GM10248 (cell line): Measurements from ENCODE around the gene ELAPOR2.

Experiments used
- CTCF ChIA-PET: fragments of 300-600 bp; sonication (Branson Sonifier 250); formaldehyde crosslinking; extraction: SDS; loops from one replicate; lab custom pipeline; 2021; ENCODE audit warnings: antibody characterized with exemption; lab: Yijun Ruan, JAX
- POLR2A ChIA-PET: fragments of 350-650 bp; sonication (Branson Sonifier 250); formaldehyde crosslinking; extraction: SDS; loops from one replicate; lab custom pipeline; 2020; ENCODE audit warnings: antibody characterized with exemption; lab: Yijun Ruan, JAX
- DNase-seq: peaks from one replicate; pipeline ENCODE4 v3.0.0; 2012; ENCODE audit errors: extremely low spot score
- TF ChIP-seq, protein P1 (sequence below): IDR thresholded peaks from 2 replicates; pipeline ENCODE4 v1.5.1; 2012; ENCODE audit warnings: mild to moderate bottlenecking, low read depth; ENCODE audit errors: extremely low read depth, missing control alignments, control extremely low read depth

ELAPOR2 gene

DNA sequence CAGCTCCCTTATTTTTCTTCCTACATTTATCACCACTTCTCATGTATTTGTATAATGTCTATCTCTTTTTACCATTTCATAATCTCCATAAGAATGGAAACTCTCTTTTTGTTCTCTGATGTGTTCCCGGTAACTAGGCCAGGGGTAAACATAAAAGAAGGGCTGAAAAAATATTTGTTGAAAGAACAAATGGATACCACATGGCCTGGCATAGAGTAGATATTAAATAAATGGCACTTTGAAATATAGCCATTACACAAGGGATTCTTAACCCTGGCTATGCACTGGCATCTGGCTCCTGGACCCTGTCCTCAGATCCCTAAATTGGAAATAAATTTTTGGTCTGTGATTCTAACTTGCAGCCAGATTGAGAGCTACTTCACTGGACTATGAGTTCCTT is 30.4 kb downstream of the ELAPOR2 start:
- ChIA-PET CTCF (interaction anchor here (1.0 to 1.5 kb wide), 4 partner anchors 25 to 83 kb away, joined by 3 to 4 read pairs (median 3); no protein-coding TSS in a partner anchor), POLR2A (no interaction called here)
- TF ChIP-seq, protein P1, sequence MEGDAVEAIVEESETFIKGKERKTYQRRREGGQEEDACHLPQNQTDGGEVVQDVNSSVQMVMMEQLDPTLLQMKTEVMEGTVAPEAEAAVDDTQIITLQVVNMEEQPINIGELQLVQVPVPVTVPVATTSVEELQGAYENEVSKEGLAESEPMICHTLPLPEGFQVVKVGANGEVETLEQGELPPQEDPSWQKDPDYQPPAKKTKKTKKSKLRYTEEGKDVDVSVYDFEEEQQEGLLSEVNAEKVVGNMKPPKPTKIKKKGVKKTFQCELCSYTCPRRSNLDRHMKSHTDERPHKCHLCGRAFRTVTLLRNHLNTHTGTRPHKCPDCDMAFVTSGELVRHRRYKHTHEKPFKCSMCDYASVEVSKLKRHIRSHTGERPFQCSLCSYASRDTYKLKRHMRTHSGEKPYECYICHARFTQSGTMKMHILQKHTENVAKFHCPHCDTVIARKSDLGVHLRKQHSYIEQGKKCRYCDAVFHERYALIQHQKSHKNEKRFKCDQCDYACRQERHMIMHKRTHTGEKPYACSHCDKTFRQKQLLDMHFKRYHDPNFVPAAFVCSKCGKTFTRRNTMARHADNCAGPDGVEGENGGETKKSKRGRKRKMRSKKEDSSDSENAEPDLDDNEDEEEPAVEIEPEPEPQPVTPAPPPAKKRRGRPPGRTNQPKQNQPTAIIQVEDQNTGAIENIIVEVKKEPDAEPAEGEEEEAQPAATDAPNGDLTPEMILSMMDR = no peak
- DNase-seq = no peak

DNA sequence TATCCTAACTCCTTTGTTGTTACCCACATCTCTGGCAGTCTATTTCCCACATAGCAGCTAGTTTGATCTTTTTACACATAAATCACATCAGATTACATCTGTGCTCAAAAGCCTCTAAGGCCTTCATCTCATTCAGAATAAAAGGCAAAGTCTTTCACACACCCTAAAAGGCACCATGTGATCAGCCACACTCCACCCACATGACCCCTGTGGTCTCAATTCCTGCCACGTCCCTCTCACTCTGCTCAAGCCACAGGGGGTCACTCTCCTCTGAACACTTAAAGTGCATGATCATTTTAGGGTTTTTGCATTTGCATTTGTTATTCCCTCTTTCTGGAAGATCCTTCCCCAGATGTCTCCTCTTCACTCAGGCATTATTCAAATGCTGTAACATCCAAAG is 30.8 kb downstream of the ELAPOR2 start:
- ChIA-PET POLR2A (interaction anchor here (1.2 kb wide), 1 partner anchor 190 kb away, joined by 3 read pairs; the partner anchor contains the start of gene TMEM243), CTCF (interaction anchor here (0.8 to 1.5 kb wide), 4 partner anchors 9 to 83 kb away, joined by 3 read pairs; no protein-coding TSS in a partner anchor)
- TF ChIP-seq, protein P1 = peak; percentile 3
- no peak for DNase-seq

DNA sequence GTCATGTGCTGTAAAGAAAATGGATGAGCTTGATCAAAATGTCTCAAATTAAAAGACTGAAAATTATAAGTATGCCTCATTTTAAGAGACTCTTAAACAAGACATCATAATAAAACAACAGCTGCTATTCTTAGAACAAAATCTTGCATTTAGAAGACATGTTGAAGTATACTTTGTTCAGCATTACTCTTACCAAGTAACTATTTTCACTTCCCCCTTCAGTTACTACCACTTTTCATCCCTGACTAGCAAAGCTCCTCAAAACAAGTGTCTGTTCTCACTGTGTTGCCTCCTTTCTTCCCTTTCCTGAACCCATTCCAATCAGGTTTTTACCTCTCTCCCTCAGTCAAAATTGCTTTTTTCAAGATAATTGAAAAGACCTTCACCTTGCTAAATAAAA is 31.6 kb downstream of the ELAPOR2 start:
- ChIA-PET CTCF (interaction anchor here (0.8 to 1.5 kb wide), 6 partner anchors 10 to 82 kb away, joined by 3 read pairs; no protein-coding TSS in a partner anchor), POLR2A (interaction anchor here (1.2 kb wide), 1 partner anchor 191 kb away, joined by 3 read pairs; the partner anchor contains the start of gene TMEM243)
- DNase-seq = peak; percentile 28
- TF ChIP-seq, protein P1 = no peak

DNA sequence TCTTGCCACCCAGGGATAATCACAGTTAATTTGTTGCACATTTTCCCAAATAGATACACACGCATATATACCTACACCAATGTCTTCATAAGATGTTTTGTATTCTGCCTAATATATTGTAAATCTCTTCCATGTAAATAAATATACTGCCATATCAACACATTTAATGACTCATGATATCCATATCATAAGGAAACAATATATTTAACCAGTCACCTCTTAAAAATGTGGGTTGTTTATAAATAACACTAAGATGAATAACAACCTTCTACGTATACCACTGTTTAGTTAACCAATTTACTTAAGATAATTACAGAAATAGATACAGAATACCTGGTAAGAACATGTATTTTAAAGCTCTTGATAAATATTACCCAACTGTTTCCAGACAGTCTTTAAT is 38.2 kb downstream of the ELAPOR2 start:
- ChIA-PET CTCF (interaction anchor here (2.2 kb wide), 1 partner anchor 17 kb away, joined by 5 read pairs; no protein-coding TSS in a partner anchor), POLR2A (no interaction called here)
- TF ChIP-seq, protein P1 = no peak
- no peak for DNase-seq

DNA sequence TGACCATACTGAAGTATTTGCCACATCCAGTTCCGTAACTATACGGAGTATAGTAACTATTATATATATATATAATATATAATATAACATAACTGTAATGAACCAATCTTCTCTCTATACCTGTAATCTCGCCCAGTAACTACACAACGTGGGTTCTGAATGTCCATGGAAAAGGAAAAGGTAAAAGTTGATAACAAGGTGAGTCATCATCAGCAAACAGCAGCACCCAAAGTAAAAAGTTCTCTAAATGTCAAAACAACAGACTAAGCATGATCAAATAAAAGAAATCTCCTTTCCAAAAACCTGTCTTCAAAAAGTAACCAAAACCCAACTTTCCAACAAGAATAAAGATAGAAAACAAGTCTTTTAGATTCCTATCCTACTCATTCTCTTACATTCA is 42.8 kb downstream of the ELAPOR2 start:
- DNase-seq = no peak
- ChIA-PET CTCF (interaction anchor here (2.3 kb wide), 1 partner anchor 16 kb away, joined by 6 read pairs; no protein-coding TSS in a partner anchor), POLR2A (no interaction called here)
- TF ChIP-seq, protein P1 = no peak

DNA sequence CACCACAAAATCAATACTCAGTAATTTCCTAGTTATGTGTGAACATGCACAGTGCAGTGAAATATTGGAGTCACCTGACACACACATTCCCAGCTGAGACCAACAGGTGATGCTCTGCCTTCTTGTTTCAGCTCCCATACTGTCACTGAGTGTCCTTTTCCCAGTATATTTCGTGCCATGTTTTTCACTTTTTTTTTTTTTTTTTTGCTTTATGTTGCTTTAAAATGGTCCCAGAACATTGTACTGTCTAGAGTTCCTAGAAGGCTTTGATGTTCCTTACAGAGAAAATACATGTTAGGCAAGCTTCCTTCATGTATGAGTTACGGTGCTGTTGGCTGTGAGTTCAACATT is 45.6 kb downstream of the ELAPOR2 start:
- no peak for DNase-seq
- CTCF ChIA-PET = interaction anchor here (0.9 to 3.4 kb wide), 8 partner anchors 10 to 64 kb away, joined by 3 to 26 read pairs (median 4); no protein-coding TSS in a partner anchor
- TF ChIP-seq, protein P1 = no peak
- POLR2A ChIA-PET = no interaction called here
